ENCODE measurements around the gene NECTIN4.

GRCh38 chr1:161098210-161099068 is 9.1 kb upstream of the NECTIN4 start, which contains the start of gene KLHDC9:
- TF ChIP-seq LARP7 (IDR thresholded peaks at IDR 0.05) (no peak), POLR2AphosphoS5 (IDR thresholded peaks at IDR 0.05; ENCODE audit: low read length) (peak; percentile 35; the same call in 1 of the 2 replicates), POLR2A (IDR thresholded peaks at IDR 0.05; ENCODE audit: low read depth, low read length) (no peak), TCF3 (IDR thresholded peaks at IDR 0.05; ENCODE audit: borderline replicate concordance, insufficient read depth, low read depth, low read length) (no peak), PAX8 (IDR thresholded peaks at IDR 0.05) (no peak), CTCF (IDR thresholded peaks at IDR 0.05 in 2 of 3, conservative IDR thresholded peaks at IDR 0.05 in 1 of 3; ENCODE audit: control insufficient read depth in 2 of 3, extremely low read depth in 1 of 3, insufficient read depth in 1 of 3, low read depth in 3 of 3, low read length in 3 of 3) (peak in 2 of 3 experiments; percentile 20 to 22; a peak in 3 of 6 replicates), TAF1 (IDR thresholded peaks at IDR 0.05; ENCODE audit: borderline replicate concordance, low read depth, low read length) (no peak), ESRRA (IDR thresholded peaks at IDR 0.05; ENCODE audit: low read length) (no peak)

Measured in GM12878 (cell line).